GM19467 (cell line): ENCODE results near the gene CCDC33.

ENCODE experiments used
- ATAC-seq: cut with Tn5 transposase; IDR thresholded peaks from one replicate; pipeline ENCODE4 v1.9.1; 2021; ENCODE audit warnings: mild to moderate bottlenecking, moderate library complexity; ENCODE audit not compliant: unreplicated experiment

CCDC33 gene

DNA sequence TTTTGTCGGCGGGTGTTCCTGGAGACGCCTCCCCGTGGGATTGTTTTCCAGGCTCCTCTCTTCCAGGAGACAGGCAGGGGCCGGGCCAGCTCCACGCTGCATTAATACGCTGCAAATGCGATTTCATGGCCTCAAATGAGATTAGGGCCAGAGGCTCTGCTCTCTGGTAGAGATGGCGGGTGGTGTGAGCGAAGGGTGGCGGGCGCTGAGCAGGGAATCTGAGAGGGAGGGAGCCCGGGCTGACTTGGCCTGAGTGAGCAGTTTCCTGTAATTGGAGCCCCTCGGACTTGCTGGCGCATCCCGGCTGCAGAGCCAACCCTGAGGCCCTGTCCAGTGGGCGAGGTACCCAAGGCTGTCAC lies 7.4 kb upstream of the CCDC33 start:
- no peak for ATAC-seq

DNA sequence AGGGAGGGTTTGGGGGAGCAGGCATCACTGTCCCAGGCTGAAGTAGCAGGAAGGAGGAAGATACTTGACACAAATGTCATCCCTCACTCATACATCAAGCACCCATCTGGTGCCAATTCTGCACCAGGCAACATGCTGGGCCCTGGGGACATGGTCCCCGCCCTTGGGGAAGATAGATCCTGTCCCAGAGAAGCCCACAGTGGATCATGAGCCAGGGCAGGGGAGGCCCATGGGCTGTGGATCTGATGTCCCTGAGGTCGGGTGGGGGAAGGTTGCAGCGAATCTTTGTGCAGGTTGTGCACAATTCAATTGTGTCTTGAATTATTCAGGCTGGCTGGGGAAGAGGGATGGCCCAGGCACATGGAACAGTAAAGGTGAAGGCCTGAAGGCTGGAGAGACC lies 6.4 kb upstream of the CCDC33 start:
- no peak for ATAC-seq

DNA sequence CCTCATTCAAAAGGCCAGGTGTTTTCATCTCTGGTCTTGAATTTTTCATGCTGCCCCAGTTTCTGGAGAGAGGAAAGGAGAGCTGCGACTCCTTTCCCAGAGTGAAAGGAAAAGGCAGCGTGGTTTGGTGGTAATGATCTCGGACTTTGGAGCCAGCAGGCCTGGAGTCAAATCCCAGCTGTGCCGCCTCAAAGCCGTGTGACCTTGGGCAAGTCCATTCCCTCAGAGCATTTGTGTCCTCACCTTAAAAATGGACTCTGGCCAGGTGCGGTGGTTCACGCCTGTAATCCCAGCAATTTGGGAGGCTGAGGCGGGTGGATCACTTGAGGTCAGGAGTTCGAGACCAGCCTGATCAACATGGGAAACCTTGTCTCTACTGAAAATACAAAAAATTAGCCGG lies 4.7 kb upstream of the CCDC33 start:
- no peak for ATAC-seq

- no peak for ATAC-seq
These were observed 2.8 kb upstream of the CCDC33 start for GRCh38 chr15:74233373-74233772.

DNA sequence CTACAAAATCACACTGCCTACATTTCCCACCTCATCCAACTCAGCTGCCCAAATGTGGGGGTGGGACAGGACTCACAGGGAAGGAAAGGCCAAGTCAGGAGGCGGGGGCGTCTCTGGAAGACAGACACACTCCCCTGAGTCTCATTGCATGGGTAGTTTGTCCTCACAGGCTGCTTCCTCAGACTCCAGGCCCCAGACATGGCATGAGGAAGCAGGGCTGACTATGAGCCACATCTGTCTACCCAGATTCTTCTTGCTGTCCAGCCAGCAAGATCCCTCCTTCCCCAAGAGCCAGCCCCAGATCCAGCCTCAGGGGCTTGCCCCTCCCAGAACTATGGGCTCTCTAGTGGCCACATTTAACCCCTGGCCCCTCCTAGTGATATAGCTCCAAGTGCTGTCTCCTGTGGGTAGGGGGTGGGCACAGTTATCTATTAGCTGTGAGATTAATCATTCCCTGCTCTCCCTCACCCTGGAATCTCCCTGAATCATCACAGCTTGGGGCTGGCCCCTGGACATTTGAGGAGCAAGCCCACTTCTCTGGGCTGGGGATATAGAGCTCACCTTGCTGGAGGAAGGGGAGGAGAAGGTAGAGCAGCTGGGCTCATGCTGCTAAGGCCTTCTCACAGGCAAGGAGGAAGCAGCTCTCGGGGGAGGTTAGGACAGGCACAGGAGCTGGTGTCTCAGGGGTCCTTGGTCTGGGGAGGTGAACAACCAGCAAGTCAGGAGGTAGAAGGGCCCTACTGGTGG lies 2.1 kb upstream of the CCDC33 start:
- ATAC-seq = no peak

GRCh38 chr15:74234598-74234875 lies 1.6 kb upstream of the CCDC33 start:
- ATAC-seq = no peak

DNA sequence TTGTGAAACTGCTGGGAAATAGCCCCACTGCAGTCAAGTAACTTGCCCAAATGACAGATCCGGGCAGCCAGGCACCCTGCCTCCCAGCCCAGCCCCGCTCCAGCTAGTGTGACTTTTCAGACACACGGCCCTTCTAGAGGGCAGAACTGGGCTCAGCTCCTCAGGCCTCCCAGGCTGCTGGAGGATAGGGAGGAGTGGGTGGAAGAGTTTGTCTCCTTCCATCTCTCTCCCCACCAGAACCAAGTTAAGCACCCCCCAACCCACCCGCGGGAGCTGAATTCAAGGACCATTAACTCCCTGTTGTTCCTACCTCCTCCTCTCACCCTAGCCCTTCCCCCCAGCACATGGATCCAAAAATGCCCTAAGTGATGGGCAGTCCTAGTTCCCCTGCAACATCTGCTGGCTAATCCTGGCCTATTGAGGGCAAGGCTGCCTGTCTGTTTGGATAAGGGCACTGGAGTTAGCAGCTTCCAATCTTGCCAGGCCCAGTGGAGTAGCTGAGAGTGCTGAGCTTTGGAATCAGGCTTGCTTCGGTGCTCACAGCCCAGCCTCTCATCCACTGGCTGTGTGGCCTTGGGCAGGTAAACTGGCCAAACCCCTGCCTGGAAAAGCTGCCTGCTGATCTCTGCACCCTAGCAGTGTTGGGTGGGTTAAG lies 3.1 kb downstream of the CCDC33 start:
- no peak for ATAC-seq

DNA sequence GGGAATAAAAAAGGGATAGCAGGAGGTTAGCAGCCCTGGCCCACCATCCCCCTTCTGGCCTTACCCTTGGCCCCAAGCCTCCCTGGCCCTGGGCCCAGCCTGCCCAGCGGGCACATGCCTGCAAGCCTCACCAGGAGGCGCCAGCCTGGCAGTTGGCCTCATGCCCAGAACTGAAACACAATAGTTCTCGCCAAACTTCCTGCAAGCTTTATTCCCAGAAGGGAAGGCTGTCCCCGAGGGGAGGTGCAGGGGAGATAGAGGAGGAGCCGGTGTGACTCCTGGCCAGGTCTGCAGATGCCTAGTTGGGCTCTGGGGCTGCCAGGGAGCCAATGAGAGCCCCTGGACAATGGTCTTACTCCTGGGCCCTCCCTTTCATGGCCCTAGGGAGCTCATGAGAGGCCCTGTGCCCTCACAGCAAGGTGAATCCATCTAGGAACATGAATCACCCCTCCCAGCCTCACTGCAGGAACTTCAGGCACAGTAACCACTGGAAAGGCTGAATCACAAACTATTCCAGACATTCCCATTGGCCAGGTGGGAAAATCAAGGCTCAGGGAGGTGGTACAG lies 4.0 kb downstream of the CCDC33 start:
- ATAC-seq = no peak

- ATAC-seq = no peak
These were observed 4.9 kb downstream of the CCDC33 start for GRCh38 chr15:74240897-74241614.

- ATAC-seq = no peak
These were observed 6.5 kb downstream of the CCDC33 start for GRCh38 chr15:74242441-74243185.

GRCh38 chr15:74243431-74243830 lies 7.3 kb downstream of the CCDC33 start:
- ATAC-seq = no peak

- ATAC-seq = no peak
These were observed 8.8 kb downstream of the CCDC33 start for GRCh38 chr15:74244822-74245341.

DNA sequence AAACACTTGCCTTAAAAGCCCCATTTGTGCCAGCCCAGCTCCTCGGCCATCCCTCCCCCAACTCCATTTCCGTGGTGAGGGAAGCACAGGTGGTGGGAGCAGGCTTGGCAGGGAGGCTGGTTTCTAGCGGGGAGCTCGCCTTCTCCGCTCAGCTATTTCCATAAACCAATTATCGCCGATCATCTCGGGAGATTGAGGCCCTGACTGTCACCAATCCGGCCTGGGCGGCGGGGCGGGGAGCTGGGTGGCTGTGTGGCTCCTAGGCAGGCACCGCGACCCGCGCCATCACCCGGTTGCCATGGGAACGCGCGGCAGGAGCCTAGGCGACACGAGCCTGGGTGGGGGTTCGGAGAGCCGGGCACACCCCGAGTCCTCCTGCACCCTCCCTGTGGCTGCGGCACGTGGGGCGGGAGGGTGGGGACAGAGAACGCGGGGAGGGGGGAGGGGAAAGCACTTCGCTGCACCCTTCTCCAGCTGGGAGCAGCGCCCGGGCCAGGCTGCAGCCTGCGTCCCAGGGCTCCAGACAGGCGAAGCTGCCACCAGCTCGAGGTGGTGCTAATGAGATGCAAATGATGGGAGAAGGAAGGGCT lies 9.3 kb downstream of the CCDC33 start:
- no peak for ATAC-seq

DNA sequence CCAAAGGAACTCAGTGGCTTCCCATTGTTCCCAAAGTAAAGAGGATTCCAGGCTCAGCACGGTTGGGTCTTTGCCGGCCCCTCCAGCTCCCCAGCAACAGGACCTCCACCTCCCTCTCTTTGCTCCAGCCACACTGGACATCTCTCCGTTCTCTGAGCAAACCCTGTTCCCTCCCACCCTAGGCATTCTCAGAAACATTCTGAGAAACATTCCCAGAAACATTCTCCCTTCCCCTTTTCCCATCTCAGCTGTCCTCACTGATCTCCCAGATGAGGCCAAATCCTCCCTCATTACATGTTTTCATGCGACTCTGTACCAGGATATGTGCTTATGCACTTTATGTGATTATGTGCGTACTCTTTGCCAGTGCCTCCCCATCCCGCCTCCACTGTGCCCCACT lies 14.1 kb downstream of the CCDC33 start:
- no peak for ATAC-seq

- ATAC-seq = no peak
These were observed 15.1 kb downstream of the CCDC33 start for GRCh38 chr15:74251131-74251811.

GRCh38 chr15:74252291-74252690 lies 16.2 kb downstream of the CCDC33 start:
- no peak for ATAC-seq

GRCh38 chr15:74252721-74253120 lies 16.6 kb downstream of the CCDC33 start:
- no peak for ATAC-seq

DNA sequence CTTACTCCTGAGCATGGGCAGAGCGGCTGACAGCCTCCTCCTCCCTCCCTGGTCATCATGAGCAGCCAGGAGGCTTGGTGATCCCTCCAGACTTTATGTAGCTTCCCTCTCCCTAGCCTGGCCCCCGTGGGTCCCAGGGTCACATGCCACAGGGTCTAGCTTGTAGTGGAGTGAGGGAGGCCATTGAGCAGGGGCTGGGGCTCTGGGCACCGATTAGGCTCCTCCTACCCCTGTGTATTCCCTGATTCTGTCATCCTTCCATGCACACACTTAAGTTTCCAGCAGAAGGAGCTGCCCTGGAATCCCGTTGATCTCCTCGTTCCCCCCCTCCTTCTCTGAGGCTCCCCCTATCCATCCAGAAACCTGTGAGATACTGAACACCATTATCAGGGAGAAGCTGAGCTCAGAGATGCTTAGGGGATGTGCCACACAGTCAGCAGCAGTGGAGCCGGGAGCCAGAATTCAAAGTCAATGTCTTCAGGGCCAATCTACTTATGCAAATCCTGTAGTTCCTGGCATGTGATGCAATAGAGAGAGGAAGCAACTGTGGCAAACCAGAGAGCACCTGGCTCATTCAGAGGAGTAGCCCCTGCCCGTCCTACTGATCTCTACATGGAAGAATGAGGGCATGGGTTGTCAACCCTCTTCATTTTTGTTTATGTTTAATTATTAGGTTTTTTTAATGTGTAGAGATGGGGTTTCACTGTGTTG lies 17.2 kb downstream of the CCDC33 start:
- no peak for ATAC-seq

- ATAC-seq = no peak
These were observed 21.0 kb downstream of the CCDC33 start for GRCh38 chr15:74257105-74257504.

GRCh38 chr15:74257623-74258022 lies 21.5 kb downstream of the CCDC33 start:
- no peak for ATAC-seq
